ENCODE data around the gene C1QTNF3.

The C1QTNF3 gene

DNA sequence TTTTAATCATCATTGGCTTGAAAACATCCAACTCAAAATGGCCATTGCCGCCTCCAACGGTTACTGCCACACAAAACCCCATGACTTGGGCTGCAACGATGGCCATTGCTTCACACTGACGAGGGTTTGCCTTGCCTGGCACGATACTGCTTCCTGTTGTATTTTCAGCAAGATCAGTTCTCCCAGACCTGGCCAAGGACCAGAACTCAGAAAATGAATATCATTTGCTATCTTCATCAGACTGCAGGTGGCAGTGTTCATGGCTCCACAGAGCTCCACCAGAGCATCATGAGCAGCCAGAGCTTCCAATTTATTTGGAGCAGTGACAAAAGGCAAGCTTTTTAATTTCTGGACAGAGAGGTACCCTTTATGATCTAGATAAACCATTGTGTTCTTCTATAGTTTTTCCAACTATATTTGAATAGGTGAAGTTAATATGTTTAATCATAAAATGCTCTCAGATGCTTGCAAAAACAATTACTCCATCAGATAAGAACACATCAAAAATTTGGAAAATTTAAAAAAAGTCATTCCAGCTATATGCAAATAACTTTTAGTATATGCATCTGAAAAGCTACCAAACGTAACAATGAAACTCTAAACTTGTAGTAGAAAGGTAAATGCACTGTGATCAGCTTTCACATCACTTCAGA is 45.6 kb downstream of the C1QTNF3 start:
- peak; percentile 32 for DNase-seq (ENCODE audit: low spot score)

DNA sequence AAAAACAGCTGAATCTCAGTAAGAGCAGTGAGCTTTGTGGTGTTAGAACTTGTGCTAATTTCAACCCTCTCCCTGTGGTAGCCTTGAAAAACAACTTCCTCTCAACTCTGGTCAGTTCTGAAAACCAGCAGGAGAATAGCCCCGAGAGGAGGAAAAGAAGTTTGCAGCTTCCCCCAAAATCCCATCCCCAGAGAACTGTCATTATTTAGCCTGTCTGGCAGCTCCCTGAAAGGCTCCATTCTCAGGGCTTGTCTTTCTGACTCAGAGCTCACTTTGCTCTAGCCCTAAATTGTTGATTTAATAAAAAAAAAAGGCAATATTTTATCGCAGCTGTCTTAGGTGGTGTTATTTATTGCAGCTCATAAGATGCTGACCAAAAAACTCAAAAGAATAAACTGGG is 47.1 kb downstream of the C1QTNF3 start:
- DNase-seq (ENCODE audit: low spot score) = no peak

DNA sequence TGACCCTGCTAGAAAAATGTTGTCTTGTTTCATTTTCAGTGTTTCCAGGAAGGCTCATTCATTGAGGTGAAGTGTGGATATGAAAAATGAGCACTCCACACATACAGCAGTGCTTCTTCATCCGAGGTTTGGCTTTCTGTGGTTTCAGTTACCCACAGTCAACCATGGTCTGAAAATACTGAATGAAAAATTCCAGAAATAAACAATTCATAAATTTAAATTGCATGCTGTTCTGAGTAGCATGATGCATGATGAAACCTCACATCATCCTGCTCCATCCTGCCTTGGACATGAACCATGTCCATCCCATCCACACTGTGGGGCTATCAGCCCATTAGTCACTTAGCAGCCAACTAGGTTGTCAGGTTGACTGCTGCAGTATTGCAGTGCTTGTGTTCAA is 48.2 kb downstream of the C1QTNF3 start:
- DNase-seq (ENCODE audit: low spot score) = no peak

DNA sequence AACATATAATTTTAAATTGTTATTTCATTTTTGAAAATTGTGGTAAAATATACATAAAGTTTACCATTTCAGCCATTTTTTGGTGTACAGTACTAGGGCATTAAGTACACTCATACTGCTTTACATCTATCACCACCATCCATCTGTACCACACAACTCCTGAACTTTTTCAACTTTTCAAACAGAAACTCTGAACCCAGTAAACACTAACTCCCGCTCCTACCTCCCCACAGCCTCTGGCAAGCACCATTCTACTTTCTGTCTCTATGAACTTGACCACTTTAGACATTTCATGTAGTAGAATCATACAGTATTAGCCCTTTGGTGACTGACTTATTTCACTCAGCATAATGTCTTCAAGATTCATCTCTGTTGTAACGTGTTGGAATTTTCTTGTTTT is 50.1 kb downstream of the C1QTNF3 start:
- DNase-seq (ENCODE audit: low spot score) = no peak

DNA sequence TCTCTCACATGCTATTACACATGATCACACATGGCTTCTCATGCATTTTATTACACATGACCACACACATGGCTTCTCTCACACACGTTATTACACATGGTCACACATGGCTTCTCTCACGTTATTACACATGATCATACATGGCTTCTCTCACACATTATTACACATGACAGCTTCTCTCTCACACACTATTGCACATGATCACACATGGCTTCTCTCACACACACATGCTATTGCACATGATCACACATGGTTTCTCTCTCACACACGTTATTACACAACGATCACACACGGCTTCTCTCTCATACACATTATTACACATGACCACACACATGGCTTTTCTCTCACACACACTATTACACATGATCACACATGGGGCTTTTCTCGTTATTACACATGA is 57.6 kb downstream of the C1QTNF3 start:
- DNase-seq (ENCODE audit: low spot score) = no peak

DNA sequence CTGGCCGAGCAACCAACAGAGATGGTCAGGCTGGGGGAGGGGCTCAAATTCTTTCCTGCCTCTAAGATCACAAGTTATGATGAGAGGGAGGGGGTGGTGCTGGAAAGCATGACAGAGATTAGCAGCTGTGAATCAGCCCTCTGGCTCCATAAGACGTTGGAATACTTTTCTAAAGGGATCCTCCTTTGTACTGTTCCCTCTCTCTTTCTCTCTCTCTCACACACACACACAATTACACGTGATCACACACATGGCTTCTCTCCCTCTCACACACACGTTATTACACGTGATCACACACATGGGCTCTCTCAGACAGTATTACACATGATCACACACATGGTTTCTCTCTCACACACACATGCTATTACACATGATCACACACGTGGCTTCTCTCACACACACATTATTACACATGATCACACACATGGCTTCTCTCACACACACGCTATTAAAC is 58.3 kb downstream of the C1QTNF3 start, which contains the start of gene SLC45A2:
Gene SLC45A2 (minus strand): TSS at position 23 of the 454 bp plus-strand sequence. CDS start 110 bp downstream, outside the sequence.
- no peak for DNase-seq (ENCODE audit: low spot score)

DNA sequence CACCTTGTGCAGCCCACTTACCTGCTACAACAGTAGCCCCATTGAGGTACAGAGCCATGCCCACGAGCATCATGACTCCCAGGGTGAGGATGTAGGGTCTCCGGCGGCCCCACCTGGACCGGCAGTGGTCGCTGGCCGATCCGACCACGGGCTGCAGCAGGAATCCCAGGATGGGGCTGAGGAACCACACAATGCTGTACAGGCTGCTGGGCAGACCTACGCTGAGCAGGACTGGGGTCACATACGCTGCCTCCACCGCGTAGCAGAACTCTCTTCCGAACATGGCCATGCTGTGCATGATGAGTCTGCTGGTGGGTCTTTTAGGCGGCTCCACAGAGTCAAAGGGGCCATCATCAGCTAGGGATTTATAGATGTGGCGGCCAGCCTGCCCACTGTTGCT is 58.8 kb downstream of the C1QTNF3 start:
- no peak for DNase-seq (ENCODE audit: low spot score)

DNA sequence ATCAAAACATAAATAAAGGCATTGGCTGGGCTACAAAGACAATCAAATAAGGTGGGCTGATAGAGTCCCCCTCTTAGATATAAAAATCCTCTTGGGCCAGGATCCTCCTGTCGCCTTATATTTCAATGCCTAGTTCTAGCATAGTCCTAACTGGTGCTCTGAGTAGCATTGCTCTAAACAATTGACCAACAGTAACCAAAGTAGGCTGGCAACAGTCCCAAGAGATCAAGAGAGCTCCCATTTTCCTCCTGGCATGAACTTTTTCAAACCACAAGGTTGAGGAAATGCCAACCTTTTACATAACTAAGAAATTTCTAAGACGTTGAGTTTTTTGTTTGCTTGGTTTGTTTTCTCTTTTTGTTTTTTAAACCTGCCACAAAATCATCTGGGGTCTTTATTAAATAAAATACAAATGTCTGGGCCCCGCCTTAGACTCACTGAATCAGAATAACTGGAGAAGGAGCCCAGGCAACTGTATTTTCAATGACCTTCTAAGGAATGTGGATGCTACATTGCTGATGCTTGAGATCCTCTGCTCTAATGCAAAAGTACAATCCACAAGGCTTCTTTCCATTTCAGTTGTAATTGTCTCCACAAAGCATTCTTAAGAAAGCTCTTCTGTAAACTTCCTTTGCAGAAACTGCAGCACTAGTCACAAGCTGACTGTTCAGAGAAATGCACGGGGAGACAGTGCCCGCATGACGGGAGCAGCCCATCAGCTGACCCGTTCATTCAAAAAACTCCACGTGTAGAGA is 61.4 kb downstream of the C1QTNF3 start:
- peak; percentile 8 for DNase-seq (ENCODE audit: low spot score)

DNA sequence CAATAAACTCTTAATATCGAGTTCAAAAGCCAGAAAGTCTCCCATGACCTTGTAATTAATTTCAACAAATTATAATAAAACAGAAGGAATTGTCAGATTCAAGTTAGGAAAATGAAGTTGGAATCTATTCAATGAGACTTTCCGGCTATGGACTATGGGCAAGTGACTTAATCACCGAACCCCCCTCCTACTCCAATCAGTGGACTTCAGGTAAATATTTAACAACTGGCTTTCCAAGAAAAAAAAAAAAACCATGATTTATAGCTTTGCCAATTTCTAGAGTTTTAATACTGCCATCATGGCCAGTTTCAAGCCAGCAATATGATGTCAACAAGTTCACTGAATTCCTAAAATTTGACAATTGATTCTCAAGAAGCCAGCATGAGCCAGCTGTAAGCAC is 63.0 kb downstream of the C1QTNF3 start:
- DNase-seq (ENCODE audit: low spot score) = no peak

DNA sequence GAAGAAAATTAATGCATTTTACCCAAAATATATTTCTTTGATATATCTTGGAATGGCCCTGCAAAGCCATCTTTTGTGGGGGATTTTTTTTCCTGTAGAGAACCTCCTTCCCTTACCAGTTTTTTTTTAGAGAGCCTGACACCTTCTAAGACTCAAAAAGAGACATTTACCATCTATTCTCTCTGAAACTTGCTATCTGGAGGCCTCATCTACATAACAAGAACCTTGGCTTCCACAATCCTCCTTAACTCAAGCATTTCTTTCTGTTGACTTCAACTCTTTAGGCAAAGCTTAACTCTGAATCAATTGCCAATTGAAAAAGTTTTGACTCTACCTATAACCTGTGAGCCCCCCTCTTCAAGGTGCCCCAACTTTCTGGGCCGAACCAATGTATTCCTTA is 64.7 kb downstream of the C1QTNF3 start:
- DNase-seq (ENCODE audit: low spot score) = no peak

DNA sequence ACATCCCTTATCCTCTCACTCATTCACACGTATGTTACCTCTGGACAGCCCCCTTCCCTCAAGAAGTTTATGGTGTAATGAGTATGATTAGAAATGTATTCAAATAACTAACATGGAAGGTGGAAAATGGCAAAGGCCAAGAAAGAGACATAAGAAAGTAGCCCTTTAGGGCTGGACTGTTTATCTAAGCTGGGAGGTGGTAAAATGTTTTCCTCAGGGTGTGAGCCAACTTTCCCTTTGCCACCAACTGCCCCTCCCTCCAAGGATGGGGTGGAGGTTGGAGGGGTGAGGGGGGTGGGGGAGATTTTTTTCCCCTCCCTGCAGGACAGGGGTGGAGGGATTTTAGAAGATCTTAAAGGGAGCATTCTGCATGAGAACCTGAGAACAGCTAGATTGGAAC is 66.7 kb downstream of the C1QTNF3 start:
- no peak for DNase-seq (ENCODE audit: low spot score)

DNA sequence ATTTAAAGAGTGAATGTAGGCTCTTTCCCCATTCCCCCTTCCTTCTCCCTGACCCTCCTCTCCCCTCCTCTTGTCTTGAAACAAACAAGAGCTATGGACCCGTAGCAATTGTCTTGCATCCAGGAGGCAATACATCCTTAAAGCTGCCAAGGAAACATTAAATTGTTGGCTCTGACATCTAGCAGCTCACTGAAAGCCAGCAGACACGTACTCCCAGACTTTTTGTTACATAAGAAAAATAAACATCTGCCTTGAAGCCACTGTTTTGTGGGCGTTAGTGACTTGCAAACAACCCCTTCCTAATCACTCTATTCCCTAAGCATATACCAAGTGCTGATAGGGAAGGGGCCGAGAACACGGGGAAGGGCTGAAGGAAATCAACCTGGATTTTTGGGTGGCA is 67.2 kb downstream of the C1QTNF3 start:
- DNase-seq (ENCODE audit: low spot score) = no peak

DNA sequence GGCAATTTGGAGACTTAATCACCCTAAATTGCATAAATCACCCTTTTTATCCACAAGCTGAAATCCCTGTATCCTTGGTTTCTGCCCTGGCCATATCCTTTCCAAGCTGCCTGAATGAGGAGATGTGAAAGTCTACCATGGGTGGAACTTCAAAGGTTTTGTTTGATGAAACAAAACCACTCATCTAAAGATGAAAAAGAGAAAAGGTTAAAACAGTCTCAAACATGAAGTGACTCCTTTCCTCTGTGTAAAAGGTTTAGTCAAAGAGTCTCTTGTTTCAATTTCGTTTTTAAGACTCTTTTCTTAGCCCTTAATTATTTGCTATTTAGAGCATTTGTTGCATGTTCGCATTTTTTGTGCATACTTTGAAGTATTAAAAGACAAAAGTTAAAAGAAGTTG is 69.7 kb downstream of the C1QTNF3 start:
- DNase-seq (ENCODE audit: low spot score) = no peak

DNA sequence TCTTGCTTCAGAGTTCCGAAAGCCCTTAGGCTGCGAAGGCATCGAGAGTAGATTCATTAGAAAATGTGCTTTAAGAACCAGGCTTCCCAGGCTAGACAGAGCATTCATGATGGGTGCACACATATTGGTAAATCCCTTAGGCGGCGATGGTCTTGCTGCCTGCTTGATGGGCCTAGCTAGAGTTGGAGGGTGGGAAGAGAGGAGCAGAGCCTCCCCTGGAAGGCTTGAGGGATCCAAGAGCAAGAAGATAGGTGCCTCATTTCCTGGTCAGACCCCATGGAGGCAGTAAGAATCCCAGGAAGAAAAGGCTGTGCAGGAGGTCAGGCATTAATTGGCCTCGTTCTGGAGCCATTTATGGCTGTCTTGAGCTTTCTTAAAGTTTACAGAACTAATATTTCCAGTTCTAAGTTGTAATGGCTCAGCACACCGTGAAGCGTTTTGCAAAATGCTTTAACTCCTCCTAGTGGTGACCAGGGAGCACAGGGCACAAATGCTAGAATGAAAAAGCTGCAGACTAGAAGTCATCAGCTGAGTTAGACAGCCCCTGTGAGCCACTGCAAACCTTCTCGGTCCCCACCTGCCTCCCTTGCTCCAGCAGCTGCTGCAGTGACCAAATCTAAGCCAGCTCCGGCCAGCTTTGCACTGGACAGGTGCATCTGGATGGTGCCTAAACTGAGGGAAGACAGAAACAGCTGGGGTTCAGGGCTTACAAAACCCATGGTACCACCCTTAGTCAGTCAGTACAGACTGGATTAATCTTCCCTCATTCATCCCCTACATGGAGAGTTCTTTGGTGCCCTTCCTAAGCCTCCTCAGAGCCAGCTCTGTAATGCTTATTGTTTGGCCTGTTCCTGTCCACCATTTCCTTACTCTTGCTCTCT is 73.2 kb downstream of the C1QTNF3 start:
- no peak for DNase-seq (ENCODE audit: low spot score)

DNA sequence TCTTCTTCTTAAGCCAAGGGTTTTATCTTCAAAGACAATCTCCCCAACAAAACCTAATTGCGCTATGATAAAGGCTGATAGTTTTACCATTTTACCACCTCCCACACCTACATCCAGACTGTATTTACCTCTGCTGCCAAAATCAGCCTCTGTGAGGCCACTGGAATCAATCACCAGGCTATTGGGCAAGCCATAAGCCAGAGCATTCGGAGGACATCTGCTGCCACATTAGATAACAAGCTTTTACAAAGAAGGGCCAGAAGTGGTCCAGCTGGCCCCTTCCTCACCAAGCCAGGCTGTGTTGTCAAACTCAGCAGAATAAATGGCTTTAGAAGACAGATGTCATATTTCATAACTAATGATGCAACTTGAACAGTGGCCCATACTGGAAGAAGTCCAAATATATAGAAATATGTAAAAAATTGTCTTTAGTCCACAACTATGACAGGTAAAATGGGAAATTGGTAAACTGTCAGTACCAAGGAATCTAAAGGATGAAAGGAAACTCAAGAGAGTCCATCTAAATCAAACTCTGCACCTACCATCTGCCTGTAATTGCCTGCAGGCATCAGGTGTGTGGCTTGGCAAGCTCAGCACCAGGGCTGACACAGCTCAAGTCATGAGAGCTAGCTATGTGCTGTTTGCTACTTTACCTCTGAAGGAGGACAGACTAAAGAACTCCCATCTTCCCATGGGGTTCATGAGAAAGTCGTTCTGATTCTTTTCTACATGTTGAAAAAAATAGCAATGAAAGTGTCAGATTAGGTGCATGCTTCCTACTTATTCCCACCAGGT is 74.6 kb downstream of the C1QTNF3 start:
- no peak for DNase-seq (ENCODE audit: low spot score)
